ENCODE measurements around the gene NUP42. TPM values are rescaled to one million over a fixed set of nuclear protein-coding genes. Genes with fewer than 3 reads are reported as not detected.

NUP42 gene
- total RNA-seq, 1 donor from 2014 or later: 20.3 TPM

DNA sequence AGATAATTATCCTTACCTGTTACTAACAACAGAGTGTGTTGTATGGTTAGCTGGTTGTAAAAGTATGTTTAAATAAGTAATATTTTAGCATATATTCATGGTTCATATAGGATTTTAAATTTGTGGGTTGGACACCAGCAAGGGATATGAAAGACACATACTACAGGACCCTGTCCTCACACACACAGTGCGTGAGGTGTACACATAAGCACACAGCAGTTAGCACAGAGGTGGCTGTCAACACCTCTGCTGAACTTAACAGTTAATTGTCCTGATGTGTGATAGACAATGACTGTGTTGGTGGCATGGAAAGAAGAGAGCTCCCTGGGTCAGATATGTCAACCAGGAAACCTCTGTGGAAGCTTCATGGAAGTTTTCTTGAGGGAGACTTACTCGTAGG is 23.3 kb upstream of the NUP42 start:
- intact Hi-C loops (cut with micrococcal nuclease): no loop called here
- no peak overlapping the region for H3K27ac ChIP-seq (replicated peaks)
- TF ChIP-seq CTCF (IDR thresholded peaks at IDR 0.05; ENCODE audit: borderline replicate concordance): no peak
- no peak for DNase-seq
- H3K36me3 ChIP-seq: peaks cover 60% of the 10 kb centered on the region
- no peak overlapping the region for H3K4me3 ChIP-seq
- H3K27me3 ChIP-seq (ENCODE audit: low read depth): no peaks in the 10 kb centered on the region
- H3K9me3 ChIP-seq (replicated peaks): no peaks in the 10 kb centered on the region
- peaks cover 14% of the 10 kb centered on the region for H3K4me1 ChIP-seq

DNA sequence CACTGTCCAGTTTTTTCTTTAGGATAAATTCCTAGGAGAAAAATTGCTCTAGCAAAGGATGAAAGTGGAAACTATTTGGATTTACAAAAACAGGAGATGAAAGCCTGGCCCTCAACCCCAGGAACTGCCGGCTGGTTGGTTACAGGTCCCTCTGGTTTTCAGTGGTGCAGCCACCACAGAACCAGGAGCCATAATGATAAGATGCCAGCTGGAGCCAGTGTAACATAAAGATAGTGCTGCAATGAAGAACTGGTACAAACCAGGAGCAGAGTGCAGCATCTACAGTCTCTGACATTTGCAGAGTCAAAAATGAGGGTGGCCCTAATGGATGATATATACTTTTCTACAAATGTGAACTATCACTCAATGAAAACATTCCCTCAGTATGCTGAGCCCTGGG is 20.4 kb upstream of the NUP42 start:
- intact Hi-C loops (cut with micrococcal nuclease): no loop called here

GRCh38 chr7:23164846-23165245 is 17.0 kb upstream of the NUP42 start:
- no peaks in the 10 kb centered on the region for H3K27me3 ChIP-seq (ENCODE audit: low read depth)
- H3K4me1 ChIP-seq: peaks cover 22% of the 10 kb centered on the region
- H3K9me3 ChIP-seq (replicated peaks): no peaks in the 10 kb centered on the region
- intact Hi-C loops (cut with micrococcal nuclease): no loop called here
- H3K36me3 ChIP-seq: peaks cover 43% of the 10 kb centered on the region
- no peak overlapping the region for H3K27ac ChIP-seq (replicated peaks)
- no peak for DNase-seq
- no peak for TF ChIP-seq CTCF (IDR thresholded peaks at IDR 0.05; ENCODE audit: borderline replicate concordance)
- H3K4me3 ChIP-seq: no peak overlapping the region

More for the DNA sequence above, 20.4 kb upstream of the NUP42 start:
- no peak for TF ChIP-seq CTCF (IDR thresholded peaks at IDR 0.05; ENCODE audit: borderline replicate concordance)
- Histone ChIP-seq H3K27me3 (ENCODE audit: low read depth) (no peaks in the 10 kb centered on the region), H3K4me3 (no peak overlapping the region), H3K4me1 (peaks cover 14% of the 10 kb centered on the region), H3K9me3 (replicated peaks) (no peaks in the 10 kb centered on the region), H3K27ac (replicated peaks) (peak overlapping the region; percentile 4), H3K36me3 (peaks cover 52% of the 10 kb centered on the region)
- no peak for DNase-seq

GRCh38 chr7:23165316-23165715 is 16.5 kb upstream of the NUP42 start:
- Histone ChIP-seq H3K27ac (replicated peaks) (no peak overlapping the region), H3K27me3 (ENCODE audit: low read depth) (no peaks in the 10 kb centered on the region), H3K4me1 (peaks cover 17% of the 10 kb centered on the region), H3K4me3 (no peak overlapping the region), H3K36me3 (peaks cover 48% of the 10 kb centered on the region), H3K9me3 (replicated peaks) (no peaks in the 10 kb centered on the region)
- DNase-seq: no peak
- TF ChIP-seq CTCF (IDR thresholded peaks at IDR 0.05; ENCODE audit: borderline replicate concordance): no peak
- intact Hi-C loops (cut with micrococcal nuclease): no loop called here

DNA sequence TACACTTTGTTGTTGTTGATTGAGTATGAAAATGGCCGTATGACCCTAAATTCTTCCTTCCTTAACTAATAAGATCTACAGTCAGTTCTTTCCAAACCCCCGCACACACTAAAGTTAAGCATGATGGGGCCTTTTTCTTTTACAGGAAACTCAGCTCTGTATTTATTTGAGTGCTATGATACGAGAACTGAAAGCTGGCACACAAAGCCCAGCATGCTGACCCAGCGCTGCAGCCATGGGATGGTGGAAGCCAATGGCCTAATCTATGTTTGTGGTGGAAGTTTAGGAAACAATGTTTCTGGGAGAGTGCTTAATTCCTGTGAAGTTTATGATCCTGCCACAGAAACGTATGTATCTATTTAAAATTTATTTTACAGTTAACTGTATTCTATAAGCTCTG is 14.2 kb upstream of the NUP42 start:
- Histone ChIP-seq H3K36me3 (peaks cover 60% of the 10 kb centered on the region), H3K27ac (replicated peaks) (peak overlapping the region; percentile 73), H3K4me3 (no peak overlapping the region), H3K4me1 (peaks cover 13% of the 10 kb centered on the region), H3K9me3 (replicated peaks) (no peaks in the 10 kb centered on the region), H3K27me3 (ENCODE audit: low read depth) (no peaks in the 10 kb centered on the region)
- no peak for TF ChIP-seq CTCF (IDR thresholded peaks at IDR 0.05; ENCODE audit: borderline replicate concordance)
- intact Hi-C loops (cut with micrococcal nuclease): no loop called here
- no peak for DNase-seq
